Mucosa of stomach (tissue), 1 donor: ENCODE results near the gene MTAP.

Source experiments
- H3K27me3 ChIP-seq: one replicate; pipeline ENCODE4 v1.7.0; 2013; ENCODE audit warnings: mild to moderate bottlenecking, low read length; ENCODE audit not compliant: control insufficient read depth, insufficient read depth
- H3K36me3 ChIP-seq: one replicate; pipeline ENCODE4 v1.7.0; 2013; ENCODE audit warnings: low read length; ENCODE audit not compliant: control insufficient read depth, insufficient read depth
- H3K4me1 ChIP-seq: one replicate; pipeline ENCODE4 v1.7.0; 2013; ENCODE audit warnings: mild to moderate bottlenecking, low read length; ENCODE audit not compliant: control insufficient read depth, insufficient read depth
- H3K4me3 ChIP-seq: one replicate; pipeline ENCODE4 v1.7.0; 2013; ENCODE audit warnings: low read length
- H3K9ac ChIP-seq: one replicate; pipeline ENCODE4 v1.7.0; 2013; ENCODE audit warnings: mild to moderate bottlenecking, low read length, moderate library complexity
- H3K9me3 ChIP-seq: one replicate; pipeline ENCODE4 v1.7.0; 2013; ENCODE audit warnings: mild to moderate bottlenecking, low read length, moderate library complexity; ENCODE audit not compliant: control insufficient read depth
- donor health status: Pancreatic carcinoma.

The MTAP gene

DNA sequence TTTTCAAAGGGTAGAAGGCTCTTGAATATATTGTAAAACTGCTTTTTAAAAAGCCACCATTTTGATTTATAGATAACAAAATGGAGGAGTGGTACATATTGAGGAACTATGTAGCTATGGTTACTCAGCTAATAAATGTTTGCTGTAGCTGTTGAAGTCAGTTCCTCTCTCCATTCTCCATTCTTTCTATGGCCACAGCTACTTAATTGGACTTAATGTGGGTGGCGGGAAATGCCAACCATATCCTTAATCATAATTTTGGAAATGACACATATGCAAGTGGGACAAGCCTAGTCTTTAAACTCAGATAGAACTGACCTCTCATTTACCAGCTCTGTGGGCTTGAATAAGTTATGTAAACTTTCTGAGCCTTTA lies 181.1 kb downstream of the MTAP start:
- no peaks in the 10 kb centered on the region for H3K9me3 ChIP-seq
- H3K36me3 ChIP-seq, result no peaks in the 10 kb centered on the region
- no peak overlapping the region for H3K9ac ChIP-seq
- H3K27me3 ChIP-seq, result peaks cover 59% of the 10 kb centered on the region
- H3K4me3 ChIP-seq, result no peak overlapping the region
- no peaks in the 10 kb centered on the region for H3K4me1 ChIP-seq

DNA sequence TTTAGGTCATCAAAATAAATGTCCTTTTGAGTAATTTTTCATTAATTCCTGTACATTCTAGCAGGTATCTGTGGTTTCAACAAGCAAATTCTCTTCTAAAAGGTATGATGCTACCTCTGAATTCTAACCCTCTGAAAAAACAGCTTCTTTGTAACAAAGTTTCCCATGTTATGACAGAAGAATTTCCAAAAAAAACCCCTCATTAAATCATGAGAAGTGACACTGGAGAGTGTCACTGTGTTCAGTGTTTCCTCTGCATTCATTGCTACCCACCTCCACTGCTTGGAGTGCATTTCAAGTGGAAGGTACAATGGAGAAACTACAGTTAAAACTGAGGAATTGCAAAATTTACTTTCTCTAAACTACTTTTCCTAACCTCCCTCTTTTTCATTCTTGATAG lies 181.7 kb downstream of the MTAP start:
- no peaks in the 10 kb centered on the region for H3K4me1 ChIP-seq
- H3K4me3 ChIP-seq, result no peak overlapping the region
- no peaks in the 10 kb centered on the region for H3K9me3 ChIP-seq
- peaks cover 59% of the 10 kb centered on the region for H3K27me3 ChIP-seq
- H3K36me3 ChIP-seq, result no peaks in the 10 kb centered on the region
- no peak overlapping the region for H3K9ac ChIP-seq

DNA sequence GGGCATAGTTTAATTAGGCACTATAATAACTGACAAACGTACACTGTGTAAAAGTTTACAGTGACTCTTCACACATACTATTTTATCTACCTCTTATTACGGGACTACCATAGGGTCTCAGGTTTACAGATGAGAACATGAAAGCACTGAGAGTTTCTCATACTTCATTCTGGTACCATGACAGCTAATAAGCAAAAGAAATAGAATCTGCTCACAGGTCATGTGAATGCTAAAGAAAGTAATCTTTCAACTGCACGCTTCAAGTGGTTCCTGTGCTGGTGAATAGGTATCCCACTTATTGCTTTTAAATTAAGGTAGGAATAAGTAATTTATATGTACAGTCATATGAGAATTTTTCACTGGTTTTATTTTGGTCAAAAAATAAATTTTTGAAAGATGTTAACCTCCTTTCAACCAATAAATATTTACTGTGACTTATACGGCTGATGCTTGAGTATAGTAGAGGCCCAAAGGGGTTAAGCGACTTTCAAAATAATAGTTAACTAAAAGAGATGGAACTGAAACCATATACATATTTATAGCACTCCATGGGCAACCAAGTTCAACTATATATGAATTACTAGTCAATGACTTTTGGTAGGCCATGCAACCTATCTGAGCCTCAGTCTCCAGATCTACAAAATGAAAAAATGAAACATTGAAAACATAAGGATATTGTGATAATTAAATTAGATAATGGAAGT lies 183.7 kb downstream of the MTAP start:
- H3K4me3 ChIP-seq, result no peak overlapping the region
- H3K9me3 ChIP-seq, result no peaks in the 10 kb centered on the region
- H3K36me3 ChIP-seq, result no peaks in the 10 kb centered on the region
- no peaks in the 10 kb centered on the region for H3K4me1 ChIP-seq
- no peak overlapping the region for H3K9ac ChIP-seq
- peaks cover 68% of the 10 kb centered on the region for H3K27me3 ChIP-seq
